ENCODE data around the gene BST1. TPM values are rescaled to one million over a fixed set of nuclear protein-coding genes. Genes with fewer than 3 reads are reported as not detected.

The BST1 gene
- total and polyA plus RNA-seq, 10 of the 15 experiments (the other 5 are each of a cell fraction or from before 2014, with no cell fraction given): 0.04 to 0.42 (median 0.11) TPM; not detected in 1

GRCh38 chr4:15717657-15718416, 15.0 kb downstream of the BST1 start:
- in situ Hi-C loops (cut with MboI) (no loop called here), intact Hi-C loops (cut with micrococcal nuclease; ENCODE audit: unreplicated experiment) (loop anchor here (10.0 kb wide), 1 partner anchor 483 kb away; no protein-coding TSS in a partner anchor)
- DNase-seq (ENCODE audit: low read depth, low spot score) (no peak), FAIRE-seq (no peak), ATAC-seq (no peak)
- ChIA-PET POLR2A (no interaction called here), CTCF (interaction anchor here (1.2 kb wide), 1 partner anchor 238 kb away, joined by 4 read pairs; no protein-coding TSS in a partner anchor), SMC1A (ENCODE audit: uncharacterized antibody, unreplicated experiment) (interaction anchor here (1.0 to 1.3 kb wide), 2 partner anchors 12 to 165 kb away, joined by 3 read pairs; no protein-coding TSS in a partner anchor), RAD21 (ENCODE audit: unreplicated experiment) (no interaction called here)
- H2AFZ ChIP-seq (ENCODE audit: control insufficient read depth, low read depth, low read length): no peak overlapping the region
- no peak overlapping the region for H3K4me3 ChIP-seq
- H3K4me1 ChIP-seq (ENCODE audit: control insufficient read depth, insufficient read depth, low read length): no peaks in the 10 kb centered on the region
- BruUV-seq (replicated peaks): no TSS peak
- no peaks in the 10 kb centered on the region for H3K9me3 ChIP-seq (replicated peaks; ENCODE audit: control insufficient read depth, insufficient read depth, low read length)
- no peak overlapping the region for H3K27ac ChIP-seq (ENCODE audit: control insufficient read depth, insufficient read depth)
- H3K4me2 ChIP-seq (ENCODE audit: control insufficient read depth, insufficient read depth): no peak overlapping the region
- no peak overlapping the region for H3K9ac ChIP-seq (ENCODE audit: control insufficient read depth, insufficient read depth, low read length)
- 30% methylated on average over 3 of the region's 3 CpGs for WGBS (ENCODE audit: insufficient coverage, insufficient replicate concordance, low lambda C conversion rate, missing lambda C conversion rate)
- H4K20me1 ChIP-seq (ENCODE audit: control insufficient read depth, insufficient read depth): no peaks in the 10 kb centered on the region
- no peaks in the 10 kb centered on the region for H3K27me3 ChIP-seq (replicated peaks in 1 of 2; ENCODE audit: control insufficient read depth in 2 of 2, insufficient read depth in 2 of 2, low read length in 1 of 2)
- H3K79me2 ChIP-seq (ENCODE audit: control insufficient read depth, insufficient read depth, low read length): no peaks in the 10 kb centered on the region
- no peaks in the 10 kb centered on the region for H3K36me3 ChIP-seq (ENCODE audit: control insufficient read depth in 2 of 2, insufficient read depth in 2 of 2, low read length in 1 of 2)
- TF ChIP-seq CREM (IDR thresholded peaks at IDR 0.05; ENCODE audit: low read depth) (no peak), BMI1 (IDR thresholded peaks at IDR 0.05; ENCODE audit: borderline replicate concordance) (no peak), PML (IDR thresholded peaks at IDR 0.05; ENCODE audit: low read length) (no peak), NFXL1 (IDR thresholded peaks at IDR 0.05; ENCODE audit: borderline replicate concordance) (no peak), FOXM1 (IDR thresholded peaks at IDR 0.05; ENCODE audit: low read depth, low read length) (no peak), LARP7 (IDR thresholded peaks at IDR 0.05) (no peak), MTA2 (IDR thresholded peaks at IDR 0.05; ENCODE audit: low read depth) (no peak)
- TF ChIP-seq, protein P1, sequence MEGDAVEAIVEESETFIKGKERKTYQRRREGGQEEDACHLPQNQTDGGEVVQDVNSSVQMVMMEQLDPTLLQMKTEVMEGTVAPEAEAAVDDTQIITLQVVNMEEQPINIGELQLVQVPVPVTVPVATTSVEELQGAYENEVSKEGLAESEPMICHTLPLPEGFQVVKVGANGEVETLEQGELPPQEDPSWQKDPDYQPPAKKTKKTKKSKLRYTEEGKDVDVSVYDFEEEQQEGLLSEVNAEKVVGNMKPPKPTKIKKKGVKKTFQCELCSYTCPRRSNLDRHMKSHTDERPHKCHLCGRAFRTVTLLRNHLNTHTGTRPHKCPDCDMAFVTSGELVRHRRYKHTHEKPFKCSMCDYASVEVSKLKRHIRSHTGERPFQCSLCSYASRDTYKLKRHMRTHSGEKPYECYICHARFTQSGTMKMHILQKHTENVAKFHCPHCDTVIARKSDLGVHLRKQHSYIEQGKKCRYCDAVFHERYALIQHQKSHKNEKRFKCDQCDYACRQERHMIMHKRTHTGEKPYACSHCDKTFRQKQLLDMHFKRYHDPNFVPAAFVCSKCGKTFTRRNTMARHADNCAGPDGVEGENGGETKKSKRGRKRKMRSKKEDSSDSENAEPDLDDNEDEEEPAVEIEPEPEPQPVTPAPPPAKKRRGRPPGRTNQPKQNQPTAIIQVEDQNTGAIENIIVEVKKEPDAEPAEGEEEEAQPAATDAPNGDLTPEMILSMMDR (IDR thresholded peaks at IDR 0.05 in 2 of 3, conservative IDR thresholded peaks at IDR 0.05 in 1 of 3; ENCODE audit: control insufficient read depth in 2 of 3, extremely low read depth in 1 of 3, insufficient read depth in 1 of 3, low read depth in 3 of 3, low read length in 3 of 3): no peak
